Dedifferentiated amniotic fluid mesenchymal stem cell (primary cell): ENCODE measurements around the gene SP1.

Experiments
- DNase-seq: peaks from one replicate; pipeline ENCODE4 v3.0.0-alpha.2; 2016; ENCODE audit errors: extremely low spot score

The SP1 gene

GRCh38 chr12:53451661-53452158 is 71.7 kb downstream of the SP1 start, which contains the start of gene PCBP2:
PCBP2 (plus strand) TSS chr12:53452102; CDS start chr12:53454801, 2,699 bp downstream.
- peak; percentile 99 for DNase-seq

DNA sequence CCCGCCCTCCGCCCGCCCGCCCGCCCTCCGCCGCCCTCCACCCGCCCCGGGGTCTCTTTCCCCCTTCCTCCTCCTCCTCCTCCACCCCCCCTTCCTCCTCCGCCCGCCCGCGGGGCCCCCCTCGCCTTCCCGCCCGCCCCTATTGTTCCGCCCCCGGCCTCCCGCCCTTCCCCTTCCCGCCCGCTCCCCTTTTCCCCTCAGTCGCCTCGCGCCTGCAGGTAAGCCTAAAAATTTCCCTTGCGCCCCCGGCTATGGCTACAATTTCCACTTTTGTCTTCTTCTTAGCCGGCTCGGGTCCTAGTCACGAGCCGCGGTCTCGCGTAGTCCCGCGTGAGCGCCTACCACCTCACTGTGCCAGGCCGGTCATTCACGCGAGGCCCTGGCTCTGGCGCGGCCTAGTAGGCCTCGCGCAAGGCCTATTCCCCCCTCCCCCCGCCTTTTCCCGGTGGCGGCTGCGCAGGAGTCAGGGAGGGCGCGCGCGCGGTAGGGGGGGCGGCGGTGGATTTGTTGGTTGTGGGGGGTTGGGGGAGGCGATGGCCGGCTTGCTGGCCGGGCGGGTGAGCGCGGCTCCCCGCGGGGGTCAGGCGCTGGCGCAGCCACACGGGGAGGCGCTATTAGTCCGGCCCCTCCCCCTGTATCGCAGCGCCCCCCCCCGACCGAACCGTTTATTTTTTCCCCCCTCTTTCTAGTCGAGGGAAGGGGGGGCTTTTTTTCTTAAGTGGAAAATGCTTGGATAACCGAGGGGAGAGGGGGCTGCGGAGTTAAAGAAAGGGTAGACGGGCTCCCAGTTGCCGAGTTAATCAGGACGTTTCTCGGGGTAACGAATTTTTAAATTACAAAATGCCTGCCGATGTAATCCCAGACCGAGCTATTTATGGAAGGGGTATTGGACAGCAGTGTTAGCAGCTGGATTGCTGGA is 72.4 kb downstream of the SP1 start:
- peak; percentile 72 for DNase-seq

DNA sequence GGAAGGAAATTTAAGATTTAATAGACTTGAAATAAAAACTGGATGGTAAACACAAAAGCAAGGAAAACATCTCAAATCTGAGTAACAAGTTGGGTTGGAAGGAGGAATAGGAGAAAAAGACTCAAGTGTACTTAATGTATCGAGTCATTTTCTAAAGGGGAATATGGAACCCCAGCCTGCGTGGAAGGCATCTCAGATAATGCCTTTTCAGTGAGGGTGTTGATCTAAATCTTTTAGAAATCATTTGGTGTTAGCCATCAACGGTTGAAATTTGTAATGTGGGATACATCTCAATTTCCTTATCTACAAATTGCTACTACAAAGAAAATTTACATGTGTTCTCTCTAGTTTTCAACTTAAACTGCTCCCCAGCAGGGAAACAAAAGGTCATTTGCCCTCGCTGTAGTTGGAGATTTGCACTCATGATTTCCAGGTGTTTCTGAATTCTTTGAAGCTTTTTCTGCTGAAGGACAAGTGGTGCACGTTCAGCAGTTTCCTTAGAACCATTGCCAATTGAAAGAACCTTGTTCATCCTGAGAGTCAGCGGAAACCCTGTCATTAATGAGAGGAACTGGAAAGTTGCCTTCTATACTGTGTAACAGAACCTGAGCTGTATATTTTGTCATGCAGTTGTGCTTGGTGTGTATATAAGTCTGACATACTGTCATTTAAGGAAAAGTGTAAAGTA is 74.1 kb downstream of the SP1 start:
- DNase-seq: no peak

GRCh38 chr12:53454707-53455106 is 74.7 kb downstream of the SP1 start:
- no peak for DNase-seq

GRCh38 chr12:53456654-53457366 is 76.8 kb downstream of the SP1 start:
- no peak for DNase-seq

DNA sequence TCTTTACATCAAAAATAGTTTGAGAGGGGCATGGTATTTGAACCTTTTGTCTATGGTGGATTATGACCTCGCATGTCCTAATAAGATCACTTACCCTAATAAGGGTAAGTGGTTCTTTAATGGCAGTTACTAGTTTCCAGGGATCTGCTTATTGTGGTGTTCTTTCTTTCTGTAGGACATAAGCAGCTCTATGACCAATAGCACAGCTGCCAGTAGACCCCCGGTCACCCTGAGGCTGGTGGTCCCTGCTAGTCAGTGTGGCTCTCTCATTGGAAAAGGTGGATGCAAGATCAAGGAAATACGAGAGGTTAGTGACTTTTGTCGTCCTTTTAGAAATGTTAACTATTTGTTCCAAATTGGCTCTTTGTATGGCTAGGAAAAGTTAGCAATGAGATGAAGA is 79.1 kb downstream of the SP1 start:
- DNase-seq: no peak

DNA sequence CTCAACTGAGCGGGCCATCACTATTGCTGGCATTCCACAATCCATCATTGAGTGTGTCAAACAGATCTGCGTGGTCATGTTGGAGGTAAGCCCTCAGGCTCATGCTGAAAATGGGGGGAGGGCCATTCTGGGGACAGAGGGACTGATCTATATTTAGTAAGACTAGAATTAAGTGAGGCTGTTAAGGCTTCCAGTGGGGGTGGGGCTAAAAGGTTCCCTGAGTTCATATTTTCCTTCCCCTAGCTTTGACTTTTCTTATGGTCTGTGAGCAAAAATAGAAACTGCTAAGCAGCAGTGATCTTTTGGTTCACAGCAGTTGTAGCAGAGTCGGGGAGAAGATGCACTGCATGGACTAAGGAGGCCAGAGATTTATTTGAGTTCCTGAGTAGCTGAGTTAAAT is 81.1 kb downstream of the SP1 start:
- no peak for DNase-seq

- no peak for DNase-seq
Observed at GRCh38 chr12:53461591-53461990, 81.6 kb downstream of the SP1 start.

GRCh38 chr12:53462935-53463334 is 83.0 kb downstream of the SP1 start:
- no peak for DNase-seq

- no peak for DNase-seq
Observed at GRCh38 chr12:53463802-53464560, 84.0 kb downstream of the SP1 start.

DNA sequence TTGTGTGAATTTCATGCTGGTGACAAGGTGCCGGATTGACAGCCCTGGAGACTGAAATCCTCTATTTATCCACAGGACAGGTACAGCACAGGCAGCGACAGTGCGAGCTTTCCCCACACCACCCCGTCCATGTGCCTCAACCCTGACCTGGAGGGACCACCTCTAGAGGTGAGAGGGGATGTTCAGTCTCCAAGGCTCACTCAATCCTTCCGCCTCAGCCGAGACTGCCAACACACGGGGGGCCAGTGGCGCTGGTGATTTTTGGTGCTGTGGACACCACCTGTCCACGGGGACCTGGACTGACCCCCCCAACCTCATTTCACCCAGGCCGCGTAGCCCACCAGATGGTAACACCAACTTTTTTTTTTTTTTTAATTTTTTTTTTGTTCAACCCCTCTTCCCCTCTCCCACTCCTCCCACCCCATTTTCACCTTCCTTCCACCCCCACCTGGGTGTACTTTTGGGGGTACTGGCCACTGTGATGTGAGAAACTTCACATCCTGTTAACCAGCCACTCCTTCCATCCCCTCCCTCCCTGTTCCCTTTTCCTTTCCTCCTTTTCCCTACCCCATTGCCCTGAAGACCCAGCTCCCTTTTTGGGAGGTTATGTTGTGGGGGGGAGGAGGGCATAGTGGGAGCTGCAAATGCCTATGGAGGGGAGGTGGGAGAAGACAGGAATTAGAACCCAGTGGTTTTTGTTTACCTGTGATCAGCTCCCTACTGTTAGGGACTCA is 84.9 kb downstream of the SP1 start:
- no peak for DNase-seq

- DNase-seq: no peak
Observed at GRCh38 chr12:53465679-53466078, 85.7 kb downstream of the SP1 start.
